Tibial nerve (tissue), 4 donors: ENCODE measurements around the gene ZNHIT2.

Experiments
- EP300 ChIP-seq, 2 donors: sonication (generic); formaldehyde crosslinking; IDR thresholded peaks; one replicate each; pipeline ENCODE4 v1.6.1; 2017; ENCODE audit warnings: antibody characterized with exemption in 2 of 2, mild to moderate bottlenecking in 1 of 2
- TF ChIP-seq, protein P1 (sequence below), 5 experiments: fragments of 200-600 bp in 3 of 5; fragments of 450-650 bp in 2 of 5; sonication (generic) in 3 of 5; IDR thresholded peaks; one replicate each; pipeline ENCODE4 v1.5.1; 2016 to 2019; ENCODE audit warnings: antibody characterized with exemption in 5 of 5, mild to moderate bottlenecking in 3 of 5, moderate library complexity in 2 of 5

- TF ChIP-seq, protein P1, sequence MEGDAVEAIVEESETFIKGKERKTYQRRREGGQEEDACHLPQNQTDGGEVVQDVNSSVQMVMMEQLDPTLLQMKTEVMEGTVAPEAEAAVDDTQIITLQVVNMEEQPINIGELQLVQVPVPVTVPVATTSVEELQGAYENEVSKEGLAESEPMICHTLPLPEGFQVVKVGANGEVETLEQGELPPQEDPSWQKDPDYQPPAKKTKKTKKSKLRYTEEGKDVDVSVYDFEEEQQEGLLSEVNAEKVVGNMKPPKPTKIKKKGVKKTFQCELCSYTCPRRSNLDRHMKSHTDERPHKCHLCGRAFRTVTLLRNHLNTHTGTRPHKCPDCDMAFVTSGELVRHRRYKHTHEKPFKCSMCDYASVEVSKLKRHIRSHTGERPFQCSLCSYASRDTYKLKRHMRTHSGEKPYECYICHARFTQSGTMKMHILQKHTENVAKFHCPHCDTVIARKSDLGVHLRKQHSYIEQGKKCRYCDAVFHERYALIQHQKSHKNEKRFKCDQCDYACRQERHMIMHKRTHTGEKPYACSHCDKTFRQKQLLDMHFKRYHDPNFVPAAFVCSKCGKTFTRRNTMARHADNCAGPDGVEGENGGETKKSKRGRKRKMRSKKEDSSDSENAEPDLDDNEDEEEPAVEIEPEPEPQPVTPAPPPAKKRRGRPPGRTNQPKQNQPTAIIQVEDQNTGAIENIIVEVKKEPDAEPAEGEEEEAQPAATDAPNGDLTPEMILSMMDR (IDR thresholded peaks at IDR 0.05) = peak; percentile 72 to 89 (median 84)
- TF ChIP-seq EP300 (IDR thresholded peaks at IDR 0.05) = no peak
These were observed 4.7 kb downstream of the ZNHIT2 start for GRCh38 chr11:65112546-65113360.
